WTC11 (cell line): ENCODE measurements around the gene COL18A1. TPM values are rescaled to one million over a fixed set of nuclear protein-coding genes. Genes with fewer than 3 reads are reported as not detected.

Experiments used
- ATAC-seq: fragments of 200-7000 bp; cut with Tn5 transposase; 2 replicates; pipeline ENCODE4 v1.10.0; 2021; ENCODE audit warnings: mild to moderate bottlenecking, moderate library complexity
- CTCF ChIA-PET: fragments of 300-600 bp; sonication (Branson Sonifier 250); formaldehyde crosslinking; loops from one replicate; lab custom pipeline; 2021; ENCODE audit warnings: antibody characterized with exemption; lab: Charles Lee
- POLR2A ChIA-PET: fragments of 350-600 bp; sonication (Branson Sonifier 250); formaldehyde crosslinking; loops from one replicate; lab custom pipeline; 2021; ENCODE audit warnings: antibody characterized with exemption; lab: Charles Lee
- DNase-seq: peaks from one replicate; pipeline ENCODE4 v3.0.0; 2021; ENCODE audit warnings: low spot score
- H3K27ac Mint-ChIP-seq: 2 replicates; pipeline ENCODE4 v1.8.0; 2021; ENCODE audit warnings: mixed read lengths
- H3K27me3 Mint-ChIP-seq: 2 replicates; pipeline ENCODE4 v1.8.0; 2021; ENCODE audit warnings: low read depth, mild to moderate bottlenecking, moderate library complexity, mixed read lengths
- H3K36me3 Mint-ChIP-seq: 2 replicates; pipeline ENCODE4 v1.8.0; 2021; ENCODE audit warnings: mixed read lengths
- H3K4me1 Mint-ChIP-seq: 2 replicates; pipeline ENCODE4 v1.8.0; 2022; ENCODE audit warnings: mixed read lengths
- H3K4me3 Mint-ChIP-seq: 2 replicates; pipeline ENCODE4 v1.8.0; 2021; ENCODE audit warnings: mild to moderate bottlenecking, moderate library complexity, mixed read lengths
- H3K9me3 Mint-ChIP-seq: 2 replicates; pipeline ENCODE4 v1.8.0; 2021; ENCODE audit warnings: mixed read lengths
- AR ChIP-seq: fragments of 250-450 bp; sonication (Bioruptor Pico); IDR thresholded peaks from 2 replicates; pipeline ENCODE4 v1.9.0; 2021; ENCODE audit warnings: mild to moderate bottlenecking
- ARID4B ChIP-seq: sonication (generic); formaldehyde crosslinking; IDR thresholded peaks from 2 replicates; pipeline ENCODE4 v1.8.0; 2023; ENCODE audit warnings: missing genetic modification reagents, mild to moderate bottlenecking, borderline replicate concordance
- ATF3 ChIP-seq: sonication (generic); formaldehyde crosslinking; conservative IDR thresholded peaks from 2 replicates; pipeline ENCODE4 v1.8.1; 2022; ENCODE audit warnings: mild to moderate bottlenecking, missing genetic modification reagents
- GABPB1 ChIP-seq: sonication (generic); formaldehyde crosslinking; IDR thresholded peaks from 2 replicates; pipeline ENCODE4 v1.8.1; 2023; ENCODE audit warnings: mild to moderate bottlenecking, missing genetic modification reagents
- JAZF1 ChIP-seq: fragments of 250-450 bp; sonication (Bioruptor Pico); IDR thresholded peaks from 2 replicates; pipeline ENCODE4 v1.9.0; 2021; ENCODE audit warnings: moderate library complexity, mild to moderate bottlenecking, inconsistent platforms
- MLX ChIP-seq: sonication (generic); formaldehyde crosslinking; IDR thresholded peaks from 2 replicates; pipeline ENCODE4 v1.8.1; 2023; ENCODE audit warnings: mild to moderate bottlenecking, missing genetic modification reagents, moderate library complexity
- PRDM15 ChIP-seq: sonication (generic); formaldehyde crosslinking; IDR thresholded peaks from 2 replicates; pipeline ENCODE4 v1.8.0; 2022; ENCODE audit warnings: missing genetic modification reagents
- ZNF396 ChIP-seq: fragments of 250-450 bp; sonication (Bioruptor Pico); IDR thresholded peaks from 2 replicates; pipeline ENCODE4 v1.8.0; 2021; ENCODE audit warnings: mild to moderate bottlenecking, moderate library complexity, borderline replicate concordance
- ZNF512 ChIP-seq: sonication (generic); formaldehyde crosslinking; IDR thresholded peaks from 2 replicates; pipeline ENCODE4 v1.8.1; 2022; ENCODE audit warnings: missing genetic modification reagents, borderline replicate concordance
- total RNA-seq: library from RNA; stranded (reverse); gene quantifications from 3 replicates; pipeline ENCODE4 v1.2.3, GENCODE V29; 2021

Gene COL18A1
- total RNA-seq, 1 experiment from 2014 or later, result 231 TPM

- peaks cover 47% of the 10 kb centered on the region for H3K9me3 Mint-ChIP-seq
- no peak for TF ChIP-seq ZNF512 (CRISPR knock-in tag)
- no peak for TF ChIP-seq JAZF1
- TF ChIP-seq MLX, result no peak
- TF ChIP-seq ATF3 (CRISPR knock-in tag), result no peak
- no peak for TF ChIP-seq GABPB1 (CRISPR knock-in tag)
- no peak for TF ChIP-seq PRDM15 (CRISPR knock-in tag)
- no peak for TF ChIP-seq ZNF396 (CRISPR knock-in tag)
- no peak for TF ChIP-seq ARID4B (CRISPR knock-in tag)
- H3K36me3 Mint-ChIP-seq, result peaks cover 61% of the 10 kb centered on the region
- no peak overlapping the region for H3K27ac Mint-ChIP-seq
- H3K27me3 Mint-ChIP-seq, result peaks cover 37% of the 10 kb centered on the region
- POLR2A ChIA-PET, result no interaction called here
- no peak for DNase-seq
- no peaks in the 10 kb centered on the region for H3K4me1 Mint-ChIP-seq
- no peak for ATAC-seq
- H3K4me3 Mint-ChIP-seq, result no peak overlapping the region
- CTCF ChIA-PET, result no interaction called here
Observed at GRCh38 chr21:45521241-45521640, 116.3 kb downstream of the COL18A1 start.

- Mint-ChIP-seq H3K27ac (no peak overlapping the region), H3K36me3 (peaks cover 58% of the 10 kb centered on the region), H3K27me3 (peaks cover 37% of the 10 kb centered on the region), H3K4me1 (0 out of 2 replicates have a peak, but pooled peaks cover 4% of the 10 kb centered on the region), H3K9me3 (peaks cover 47% of the 10 kb centered on the region), H3K4me3 (no peak overlapping the region)
- DNase-seq (no peak), ATAC-seq (no peak)
- no peak for TF ChIP-seq AR
- ChIA-PET POLR2A (no interaction called here), CTCF (no interaction called here)
Observed at GRCh38 chr21:45522381-45522780, 117.4 kb downstream of the COL18A1 start.
